ENCODE data around the gene GRID1.

DNA sequence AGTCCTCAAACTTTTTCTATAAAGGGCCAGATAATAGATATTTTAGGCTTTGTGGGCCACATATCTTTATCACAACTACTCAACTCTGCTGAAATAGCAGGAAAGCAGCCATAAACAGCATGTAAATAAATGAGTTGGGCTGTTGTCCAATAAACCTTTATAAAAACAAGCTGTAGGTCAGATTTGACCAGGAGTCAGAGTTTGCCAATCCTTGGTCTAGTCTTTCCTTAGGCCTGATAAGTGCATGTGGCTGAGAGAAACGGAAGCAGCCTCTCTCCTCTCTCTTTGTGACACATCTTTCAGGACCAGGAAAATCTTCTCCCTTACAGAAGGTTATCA, 724.5 kb downstream of the GRID1 start:
- TF ChIP-seq, protein P1, sequence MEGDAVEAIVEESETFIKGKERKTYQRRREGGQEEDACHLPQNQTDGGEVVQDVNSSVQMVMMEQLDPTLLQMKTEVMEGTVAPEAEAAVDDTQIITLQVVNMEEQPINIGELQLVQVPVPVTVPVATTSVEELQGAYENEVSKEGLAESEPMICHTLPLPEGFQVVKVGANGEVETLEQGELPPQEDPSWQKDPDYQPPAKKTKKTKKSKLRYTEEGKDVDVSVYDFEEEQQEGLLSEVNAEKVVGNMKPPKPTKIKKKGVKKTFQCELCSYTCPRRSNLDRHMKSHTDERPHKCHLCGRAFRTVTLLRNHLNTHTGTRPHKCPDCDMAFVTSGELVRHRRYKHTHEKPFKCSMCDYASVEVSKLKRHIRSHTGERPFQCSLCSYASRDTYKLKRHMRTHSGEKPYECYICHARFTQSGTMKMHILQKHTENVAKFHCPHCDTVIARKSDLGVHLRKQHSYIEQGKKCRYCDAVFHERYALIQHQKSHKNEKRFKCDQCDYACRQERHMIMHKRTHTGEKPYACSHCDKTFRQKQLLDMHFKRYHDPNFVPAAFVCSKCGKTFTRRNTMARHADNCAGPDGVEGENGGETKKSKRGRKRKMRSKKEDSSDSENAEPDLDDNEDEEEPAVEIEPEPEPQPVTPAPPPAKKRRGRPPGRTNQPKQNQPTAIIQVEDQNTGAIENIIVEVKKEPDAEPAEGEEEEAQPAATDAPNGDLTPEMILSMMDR (IDR thresholded peaks at IDR 0.05) = no peak
- TF ChIP-seq POLR2A (IDR thresholded peaks at IDR 0.05) = no peak

Data from lower leg skin (tissue), 3 donors.